Measurements from ENCODE around the gene TMEM207. TPM values are rescaled to one million over a fixed set of nuclear protein-coding genes. Genes with fewer than 3 reads are reported as not detected.

Gene TMEM207
- total and polyA plus RNA-seq, 2 of the 13 experiments (the other 11 are each of a cell fraction or from before 2014, with no cell fraction given) = not detected

GRCh38 chr3:190498293-190498692 is 48.6 kb upstream of the TMEM207 start:
- ATAC-seq (no peak), DNase-seq (ENCODE audit: low spot score) (no peak), FAIRE-seq (no peak)
- WGBS (ENCODE audit: low lambda C conversion rate) = 21% methylated on average over 2 of the region's 2 CpGs
- BruUV-seq (replicated peaks) = no TSS peak
- Histone ChIP-seq H3K27ac (ENCODE audit: extremely low read length, insufficient read depth, low read length) (no peak overlapping the region), H3K4me3 (replicated peaks in 1 of 3; ENCODE audit: insufficient read depth in 1 of 3, low read depth in 2 of 3, low read length in 3 of 3) (no peak overlapping the region), H3K4me2 (ENCODE audit: low read depth, low read length) (no peak overlapping the region), H3K9me3 (ENCODE audit: low read length) (no peaks in the 10 kb centered on the region), H2AFZ (ENCODE audit: low read length) (no peak overlapping the region), H4K20me1 (ENCODE audit: insufficient read depth, low read length) (no peaks in the 10 kb centered on the region), H3K27me3 (ENCODE audit: control insufficient read depth in 1 of 2, insufficient read depth in 2 of 2, low read length in 2 of 2) (no peaks in the 10 kb centered on the region), H3K79me2 (ENCODE audit: insufficient read depth, low read length) (no peaks in the 10 kb centered on the region), H3K9ac (ENCODE audit: insufficient read depth, low read depth, low read length) (no peak overlapping the region), H3K4me1 (ENCODE audit: insufficient read depth, low read length) (no peaks in the 10 kb centered on the region), H3K36me3 (replicated peaks in 1 of 2; ENCODE audit: control insufficient read depth in 1 of 2, insufficient read depth in 2 of 2, low read length in 2 of 2) (no peaks in the 10 kb centered on the region)
- intact Hi-C loops (cut with micrococcal nuclease; ENCODE audit: unreplicated experiment) = no loop called here
- ChIA-PET CTCF (ENCODE audit: low intra/inter-chr PET ratio, low total read pairs) (no interaction called here), POLR2A (no interaction called here)
- no peak for TF ChIP-seq GRHL1 (CRISPR knock-in tag; conservative IDR thresholded peaks at IDR 0.05)
- TF ChIP-seq MAFK (conservative IDR thresholded peaks at IDR 0.05 in 1 of 2, IDR thresholded peaks at IDR 0.05 in 1 of 2; ENCODE audit: low read length in 2 of 2) = no peak
- TF ChIP-seq SRSF4 (IDR thresholded peaks at IDR 0.05; ENCODE audit: low read depth, low read length, poor library complexity, severe bottlenecking) = no peak
- no peak for TF ChIP-seq ZC3H13 (CRISPR knock-in tag; IDR thresholded peaks at IDR 0.05)
- TF ChIP-seq EHMT2 (IDR thresholded peaks at IDR 0.05; ENCODE audit: borderline replicate concordance, low read depth, low read length) = no peak
- TF ChIP-seq CHCHD3 (CRISPR knock-in tag; IDR thresholded peaks at IDR 0.05) = no peak
- no peak for TF ChIP-seq ZNF609 (CRISPR knock-in tag; IDR thresholded peaks at IDR 0.05; ENCODE audit: borderline replicate concordance)
- TF ChIP-seq KAT8 (CRISPR knock-in tag; IDR thresholded peaks at IDR 0.05) = no peak
- TF ChIP-seq ZNF761 (CRISPR knock-in tag; conservative IDR thresholded peaks at IDR 0.05) = no peak
- TF ChIP-seq JUNB (CRISPR knock-in tag; IDR thresholded peaks at IDR 0.05; ENCODE audit: borderline replicate concordance) = no peak
- no peak for TF ChIP-seq DMTF1 (CRISPR knock-in tag; IDR thresholded peaks at IDR 0.05)
- TF ChIP-seq ZFP36L1 (CRISPR knock-in tag; IDR thresholded peaks at IDR 0.05) = no peak
- no peak for TF ChIP-seq SAP130 (CRISPR knock-in tag; IDR thresholded peaks at IDR 0.05; ENCODE audit: low read depth)
- TF ChIP-seq ZNF546 (CRISPR knock-in tag; conservative IDR thresholded peaks at IDR 0.05) = no peak
- no peak for TF ChIP-seq ZEB1 (IDR thresholded peaks at IDR 0.05; ENCODE audit: insufficient replicate concordance, low read depth)
- TF ChIP-seq CHD4 (IDR thresholded peaks at IDR 0.05; ENCODE audit: borderline replicate concordance, low read length) = no peak
- in situ Hi-C loops (cut with HindIII; ENCODE audit: extremely low pct_ligation_motif_present, low pct_unique_long_range_greater_than_20kb) = no loop called here
